Glomerular visceral epithelial cell (primary cell): ENCODE results near the gene MIR17HG.
A peak's percentile ranks its signal among the peaks of the same experiment; 100 is the strongest.
"Not testable (repeated sequence)": the region's sequence is repeated elsewhere in the genome, so short reads cannot be mapped to it uniquely, and the experiment has no call there.

ENCODE experiments used
- DNase-seq: peaks from one replicate; pipeline ENCODE4 v3.0.0-alpha.2; 2016; ENCODE audit errors: extremely low spot score

The MIR17HG gene

DNA sequence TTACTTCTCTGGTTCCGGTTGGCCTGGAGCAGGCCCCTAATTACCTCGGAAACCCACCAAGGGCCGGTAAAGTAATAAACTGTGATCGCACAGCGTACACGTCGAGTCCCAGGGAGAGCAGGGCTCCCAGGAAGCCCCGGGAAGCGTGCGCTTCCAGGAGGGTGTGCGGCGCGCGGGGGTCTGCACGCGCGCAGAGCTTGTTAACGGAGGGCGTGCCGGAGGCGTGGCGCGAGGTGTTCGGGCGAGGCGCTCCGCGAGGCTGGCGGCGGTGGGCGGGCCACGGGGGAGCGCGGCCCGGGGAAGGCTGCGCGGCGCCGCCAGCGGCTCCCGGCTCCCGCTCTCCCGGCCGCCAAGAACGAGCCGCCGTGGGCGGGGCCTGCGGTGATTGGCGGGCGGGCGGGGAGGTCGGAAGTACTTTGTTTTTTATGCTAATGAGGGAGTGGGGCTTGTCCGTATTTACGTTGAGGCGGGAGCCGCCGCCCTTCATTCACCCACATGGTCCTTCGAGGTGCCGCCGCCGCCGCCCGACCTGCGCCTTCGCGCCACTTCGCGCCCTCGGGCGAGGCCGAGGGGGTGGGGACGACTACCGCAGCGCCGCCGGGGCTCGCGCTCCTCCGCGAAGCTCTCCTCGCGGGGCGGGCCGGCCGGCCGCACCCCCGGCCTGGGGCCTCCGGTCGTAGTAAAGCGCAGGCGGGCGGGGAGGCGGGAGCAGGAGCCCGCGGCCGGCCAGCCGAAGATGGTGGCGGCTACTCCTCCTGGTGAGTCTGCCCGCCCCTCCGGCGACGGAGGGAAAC lies at the start of gene MIR17HG:
Gene MIR17HG, plus strand, starts transcription at position 486 of the 794 bp plus-strand sequence.
- DNase-seq = peak; percentile 93

GRCh38 chr13:91298060-91298459 lies 49.4 kb upstream of the MIR17HG start:
- no peak for DNase-seq

DNA sequence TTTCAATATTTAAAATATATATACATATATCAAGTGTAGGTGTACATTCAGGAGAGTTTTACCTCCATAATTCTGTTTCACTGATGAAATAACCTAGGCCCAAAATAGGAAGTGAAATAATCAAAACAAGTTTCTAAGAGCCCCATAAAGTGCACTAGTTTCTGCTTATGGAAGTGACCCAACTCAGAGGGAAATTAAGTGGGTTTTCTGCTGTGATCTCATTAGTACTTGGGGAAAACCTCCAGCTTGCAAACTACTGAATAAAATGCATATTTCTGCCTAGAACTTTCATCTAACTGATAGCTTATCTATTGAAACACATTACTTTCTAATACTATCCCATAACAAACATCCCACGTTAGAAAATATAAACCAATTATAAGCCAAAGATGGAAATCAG lies 45.4 kb upstream of the MIR17HG start:
- DNase-seq = no peak

GRCh38 chr13:91303031-91303430 lies 44.5 kb upstream of the MIR17HG start:
- DNase-seq = no peak

GRCh38 chr13:91304741-91305140 lies 42.7 kb upstream of the MIR17HG start:
- DNase-seq = no peak

- DNase-seq = no peak
These were observed 41.8 kb upstream of the MIR17HG start for GRCh38 chr13:91305652-91306051.

GRCh38 chr13:91307887-91308286 lies 39.6 kb upstream of the MIR17HG start:
- DNase-seq = no peak

- no peak for DNase-seq
These were observed 39.2 kb upstream of the MIR17HG start for GRCh38 chr13:91308299-91308698.

DNA sequence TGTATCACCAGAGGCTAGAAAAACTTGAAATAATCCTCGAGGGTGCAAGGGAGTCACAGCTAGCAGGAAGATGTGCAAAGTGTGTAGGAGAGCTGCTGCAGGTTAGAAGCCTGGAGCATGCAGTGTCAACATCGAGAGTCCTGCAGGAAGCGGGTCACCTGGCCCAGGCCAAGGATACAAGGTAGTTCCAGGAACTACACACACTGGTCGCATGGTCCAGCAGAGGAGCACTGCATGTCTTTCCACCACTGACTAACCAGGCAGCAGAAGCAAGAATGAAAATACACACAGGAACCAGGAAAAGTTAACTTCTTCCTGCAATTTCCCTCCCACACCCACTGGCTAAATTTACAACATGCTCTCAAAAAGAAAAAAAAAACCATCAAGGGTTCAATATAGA lies 36.0 kb upstream of the MIR17HG start:
- DNase-seq = no peak

DNA sequence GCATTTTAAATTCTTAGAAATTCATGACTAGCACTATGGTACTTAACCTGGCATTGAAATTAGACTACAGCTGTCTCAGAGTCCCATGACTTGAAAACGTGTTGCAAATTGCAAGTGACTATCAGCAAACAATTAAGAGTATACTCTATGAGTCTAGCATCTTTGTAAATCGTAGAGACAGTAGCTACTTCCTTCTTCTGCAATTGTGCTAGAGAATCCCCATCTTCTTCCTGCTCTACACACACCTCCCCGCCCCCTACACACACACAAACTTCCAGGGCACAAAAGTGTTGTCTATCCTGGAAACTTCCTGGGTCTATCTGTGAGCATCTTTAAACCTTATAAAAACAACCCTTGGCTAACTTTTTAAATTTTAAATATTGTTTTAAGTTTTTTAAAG lies 35.2 kb upstream of the MIR17HG start:
- DNase-seq = no peak

GRCh38 chr13:91313103-91313502 lies 34.4 kb upstream of the MIR17HG start:
- DNase-seq = peak; percentile 16

DNA sequence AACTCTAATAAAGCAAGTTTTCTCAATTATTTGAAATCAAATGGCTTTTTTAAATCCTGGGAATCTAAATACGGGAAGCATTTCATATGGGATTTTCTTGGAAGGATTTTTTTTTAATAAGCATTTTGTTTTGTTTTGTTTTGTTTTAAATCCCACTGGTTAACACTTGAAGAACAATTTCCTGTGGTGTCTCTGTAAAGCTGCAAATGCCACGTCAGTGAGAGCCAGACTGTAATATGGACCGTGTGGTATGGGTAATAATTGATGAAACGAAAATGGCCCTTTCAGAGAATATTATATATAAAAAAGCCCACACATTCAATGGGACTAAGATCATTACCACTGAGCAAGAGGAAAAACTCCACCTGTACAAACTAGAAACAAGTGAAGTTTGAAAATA lies 33.9 kb upstream of the MIR17HG start:
- no peak for DNase-seq

DNA sequence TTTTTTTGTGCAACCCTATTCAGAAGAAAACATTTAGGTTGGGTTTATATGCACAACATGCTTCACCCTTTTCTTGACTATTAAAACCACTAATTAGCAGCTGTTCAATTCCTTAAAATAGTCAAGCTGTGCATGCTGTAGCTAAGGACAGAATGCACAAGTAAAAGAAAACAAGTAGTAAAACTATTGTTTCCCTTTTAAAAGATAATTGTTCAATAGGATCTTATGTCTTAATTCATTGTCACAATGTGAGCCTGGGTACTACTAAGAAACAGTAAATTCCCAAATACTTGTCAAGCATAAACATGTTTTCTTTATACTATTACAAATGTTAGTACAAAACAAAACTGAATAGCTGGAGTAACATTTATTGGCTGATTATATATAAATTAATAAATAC lies 32.6 kb upstream of the MIR17HG start:
- DNase-seq = no peak

DNA sequence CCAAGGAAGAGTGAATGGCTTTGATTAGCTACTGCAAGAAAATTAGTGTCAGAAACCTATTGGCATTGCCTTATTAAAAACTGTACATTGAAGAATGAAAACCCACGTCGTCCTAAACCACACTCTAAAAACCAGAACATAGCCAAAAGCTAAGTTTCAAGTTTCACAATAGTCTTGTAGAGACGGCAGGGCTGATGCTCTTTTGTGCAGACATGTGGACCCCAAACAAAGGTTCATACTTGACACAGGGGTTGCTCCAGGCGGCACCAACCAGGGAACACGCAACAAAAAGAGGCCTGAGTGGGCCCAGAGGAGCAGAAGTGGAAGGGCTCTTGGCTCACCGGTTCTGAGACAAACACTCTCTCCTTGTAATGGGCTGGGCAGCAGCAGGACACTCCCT lies 28.6 kb upstream of the MIR17HG start:
- no peak for DNase-seq

DNA sequence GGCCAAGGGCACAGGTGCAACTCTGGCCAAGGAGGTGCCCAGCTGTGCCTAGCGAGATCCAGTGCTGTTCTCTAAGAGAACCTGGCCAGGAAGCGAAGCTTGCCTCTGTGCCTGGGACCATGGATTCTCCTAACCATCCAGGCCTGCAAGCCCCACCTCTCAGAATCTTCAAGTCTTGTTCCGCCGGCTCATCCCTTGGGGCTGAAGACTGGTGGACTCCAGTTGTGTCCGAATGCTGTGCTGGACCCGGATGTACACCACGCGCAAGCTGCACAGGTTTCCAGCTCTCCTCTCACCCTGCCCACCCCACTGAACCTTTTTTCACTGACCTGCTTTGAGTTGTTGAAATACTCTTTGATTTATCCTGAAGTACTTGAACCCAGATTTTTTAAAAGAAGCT lies 27.5 kb upstream of the MIR17HG start:
- DNase-seq = no peak

DNA sequence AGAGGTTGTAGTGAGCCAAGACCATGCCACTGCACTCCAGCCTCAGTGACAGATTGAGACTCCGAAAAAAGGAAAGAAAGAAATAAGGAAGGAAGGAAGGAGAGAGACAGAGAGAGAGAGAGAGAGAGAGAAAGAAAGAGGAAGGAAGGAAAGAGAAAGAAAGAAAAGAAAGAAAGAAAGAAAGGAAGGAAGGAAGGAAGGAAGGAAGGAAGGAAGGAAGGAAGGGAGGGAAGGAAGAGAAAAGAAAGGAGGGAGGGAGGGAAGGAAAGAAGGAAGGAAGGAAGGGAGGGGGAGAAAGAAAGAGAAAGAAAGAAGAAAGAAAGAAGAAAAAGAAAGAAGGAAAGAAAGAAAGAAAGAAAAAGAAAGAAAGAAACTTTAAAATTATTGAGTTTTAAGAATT lies 26.5 kb upstream of the MIR17HG start:
- DNase-seq = not testable (repeated sequence)

DNA sequence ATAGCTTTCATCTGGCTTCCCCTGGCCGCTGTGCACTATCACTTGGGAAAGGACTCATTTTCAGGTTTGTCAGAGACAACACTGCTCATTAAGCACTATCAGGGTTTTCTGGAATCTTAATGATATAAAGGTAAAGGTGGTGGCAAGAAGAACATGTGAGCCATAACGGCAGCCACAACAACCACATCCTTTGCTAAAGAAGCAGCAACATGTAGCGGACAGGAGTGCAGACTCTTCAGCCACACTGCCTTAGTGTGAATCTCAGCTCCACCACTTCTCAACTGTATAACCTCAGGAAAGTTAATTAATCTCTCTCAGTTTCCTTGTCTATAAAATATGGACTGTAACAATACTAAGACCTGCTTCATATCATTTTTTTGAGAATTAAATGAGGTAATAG lies 24.1 kb upstream of the MIR17HG start:
- DNase-seq = no peak

- no peak for DNase-seq
These were observed 21.3 kb upstream of the MIR17HG start for GRCh38 chr13:91326146-91326545.

- no peak for DNase-seq
These were observed 18.8 kb upstream of the MIR17HG start for GRCh38 chr13:91328726-91329125.

DNA sequence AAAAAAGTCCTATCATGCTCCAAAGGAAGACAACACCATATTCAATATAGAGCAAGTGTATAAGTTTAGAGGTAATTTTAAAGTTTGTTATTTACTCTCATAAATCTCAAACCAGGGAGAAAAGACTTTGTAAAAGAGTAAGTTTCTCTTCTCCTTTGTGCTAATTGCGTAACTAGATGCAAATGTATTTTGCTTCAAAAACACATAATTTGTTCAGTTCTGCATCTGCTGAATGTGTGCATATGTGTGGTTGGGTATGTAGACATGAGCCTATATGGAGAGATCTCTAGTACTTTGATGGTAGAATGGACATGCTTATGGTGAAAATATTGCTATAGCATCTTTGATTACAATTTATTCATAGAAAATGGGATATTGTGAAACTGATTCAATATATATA lies 17.8 kb upstream of the MIR17HG start:
- DNase-seq = no peak

DNA sequence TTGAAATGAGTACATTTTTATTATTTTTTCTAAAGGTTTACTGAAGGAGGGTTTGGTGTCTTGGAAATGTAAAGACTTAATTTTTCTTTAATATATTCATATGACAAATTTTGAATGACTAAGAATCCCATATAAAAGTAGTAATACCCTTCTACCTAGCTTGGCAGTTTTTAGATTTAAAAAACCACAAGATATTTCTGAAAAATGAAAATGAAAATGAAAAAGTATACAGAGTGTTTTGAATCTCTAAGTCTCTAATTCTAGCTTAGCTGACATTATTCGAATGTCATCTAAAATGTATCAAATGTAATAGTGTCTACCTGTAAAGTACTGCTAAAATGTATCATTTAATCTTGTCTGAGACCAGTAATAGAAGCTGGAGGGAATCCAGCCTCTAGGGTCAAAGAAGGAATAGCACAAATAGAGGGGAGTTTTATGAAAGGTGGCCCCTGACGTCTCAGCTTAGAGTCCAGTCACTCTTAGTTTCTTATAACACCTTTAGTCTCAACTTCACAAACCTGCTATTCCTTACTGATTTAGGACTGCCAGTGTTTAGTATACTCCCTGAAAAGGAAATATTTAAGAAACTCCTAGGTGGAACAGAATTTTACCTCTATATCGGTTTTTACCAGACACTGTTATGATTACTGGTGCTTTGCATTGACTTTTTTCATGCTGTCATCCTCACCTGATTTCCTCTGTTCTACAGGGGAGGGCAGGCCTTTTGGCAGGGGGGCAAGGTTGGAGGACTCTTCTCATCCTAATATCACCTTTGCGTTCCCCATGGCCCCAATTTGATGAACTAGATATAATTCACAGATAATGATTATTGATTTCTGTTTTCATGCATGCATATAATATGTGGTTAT lies 16.2 kb upstream of the MIR17HG start:
- DNase-seq = no peak

GRCh38 chr13:91346062-91346461 lies 1.4 kb upstream of the MIR17HG start:
- no peak for DNase-seq

DNA sequence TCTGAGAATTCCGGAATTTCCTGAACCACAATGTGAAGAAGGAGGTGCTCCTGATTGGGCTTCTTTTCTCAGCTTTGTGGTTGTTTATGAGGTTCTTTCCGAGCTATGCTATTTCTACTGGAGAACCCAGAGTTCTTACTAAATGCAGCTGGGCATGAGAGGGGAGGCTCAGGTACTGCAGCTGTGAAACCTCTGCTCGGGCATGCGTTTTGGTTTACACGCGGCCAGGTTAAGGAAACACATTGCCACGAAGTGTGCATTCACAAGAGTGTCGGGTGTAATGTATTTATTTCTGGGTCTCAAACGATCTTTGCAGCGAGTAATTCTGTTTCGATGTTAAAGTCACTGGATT lies 661 bp upstream of the MIR17HG start:
- peak; percentile 27 for DNase-seq
